GM19372 (cell line): ENCODE results near the gene VWA8.
"Not testable (repeated sequence)": the region's sequence is repeated elsewhere in the genome, so short reads cannot be mapped to it uniquely, and the experiment has no call there.

Experiments used
- ATAC-seq: cut with Tn5 transposase; IDR thresholded peaks from one replicate; pipeline ENCODE4 v1.9.1; 2021; ENCODE audit warnings: mild to moderate bottlenecking, low read depth, moderate library complexity; ENCODE audit not compliant: unreplicated experiment

Gene VWA8

GRCh38 chr13:41969072-41969471 is 8.2 kb upstream of the VWA8 start:
- no peak for ATAC-seq

GRCh38 chr13:41966671-41967070 is 5.8 kb upstream of the VWA8 start:
- ATAC-seq = no peak

- no peak for ATAC-seq
These were observed 2.1 kb upstream of the VWA8 start for GRCh38 chr13:41962994-41963393.

DNA sequence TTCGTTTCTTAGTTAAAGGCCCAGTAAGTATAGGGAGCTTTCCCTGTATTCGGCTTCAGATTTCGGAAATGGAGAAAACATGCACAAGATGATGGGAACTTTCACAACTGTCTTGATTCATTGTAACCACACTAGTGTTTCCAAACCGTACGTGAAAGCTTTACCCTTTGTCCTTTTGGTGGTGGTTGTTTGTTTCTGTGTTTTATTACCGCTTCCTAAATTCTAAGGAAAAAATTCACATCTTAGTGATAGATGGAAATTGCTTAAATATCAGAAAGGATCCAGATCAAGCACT is 504 bp upstream of the VWA8 start:
- ATAC-seq = no peak

- ATAC-seq = no peak
These were observed 685 bp downstream of the VWA8 start for GRCh38 chr13:41960211-41960636.

- no peak for ATAC-seq
These were observed 4.6 kb downstream of the VWA8 start for GRCh38 chr13:41956272-41956671.

DNA sequence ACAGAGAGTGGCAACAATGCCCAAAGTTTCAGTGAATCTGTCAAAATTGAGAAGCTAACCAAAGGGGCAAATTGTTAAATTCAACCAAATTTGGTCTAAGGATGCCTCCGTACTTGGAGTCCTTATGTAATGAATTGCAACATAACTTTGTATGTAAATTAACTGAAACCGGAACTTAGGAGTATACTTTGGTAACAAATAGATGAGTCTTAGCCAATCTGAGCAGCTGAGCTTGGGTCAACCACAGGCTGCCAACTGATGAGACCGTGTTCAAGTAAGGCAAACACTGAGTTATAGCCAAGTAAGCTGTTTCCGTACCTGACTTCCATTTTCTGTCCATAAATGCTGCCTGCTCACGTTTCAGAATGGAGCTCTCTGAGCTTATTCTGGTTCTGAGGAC is 5.3 kb downstream of the VWA8 start:
- ATAC-seq = no peak

DNA sequence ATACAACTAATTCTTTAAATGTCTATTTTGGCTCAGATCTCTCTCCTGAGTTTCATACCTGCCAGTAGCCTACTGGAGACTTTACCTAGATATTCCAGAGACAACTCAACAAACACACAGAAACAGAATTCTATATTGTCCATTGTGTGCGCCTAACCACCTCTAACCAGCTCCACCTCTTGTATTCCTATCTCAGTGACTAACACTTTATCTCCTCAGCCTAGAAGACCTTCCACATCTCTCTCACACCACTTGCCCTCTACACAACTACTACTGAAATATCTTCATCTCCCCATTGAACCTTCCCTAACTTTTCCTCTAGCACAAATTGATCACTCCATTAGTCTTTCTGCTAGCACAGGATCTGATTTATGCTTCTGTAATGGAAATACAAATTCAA is 6.7 kb downstream of the VWA8 start:
- ATAC-seq = no peak

DNA sequence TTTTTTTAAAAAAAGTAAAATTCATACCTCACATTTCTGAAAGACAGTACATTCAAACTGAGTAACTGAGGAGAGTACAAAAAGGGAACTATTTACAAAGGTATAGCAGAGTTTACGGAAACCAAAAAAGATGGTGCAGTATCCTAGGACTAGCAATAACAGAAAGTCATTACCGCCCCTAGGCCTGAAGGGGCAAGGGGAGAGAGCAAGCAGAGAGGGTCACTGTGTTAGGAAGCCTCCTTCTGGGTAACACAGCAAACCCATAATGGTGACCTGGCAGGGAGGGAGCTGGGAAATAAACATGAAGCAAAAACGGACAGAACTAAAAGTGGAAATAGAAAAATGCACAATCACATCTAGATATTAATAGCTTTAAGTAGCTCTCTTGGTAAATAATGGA is 8.2 kb downstream of the VWA8 start:
- ATAC-seq = no peak

- ATAC-seq = not testable (repeated sequence)
These were observed 11.8 kb downstream of the VWA8 start for GRCh38 chr13:41949104-41949503.

GRCh38 chr13:41945926-41946325 is 15.0 kb downstream of the VWA8 start:
- no peak for ATAC-seq

GRCh38 chr13:41944635-41945397 is 16.1 kb downstream of the VWA8 start:
- ATAC-seq = no peak

GRCh38 chr13:41944229-41944628 is 16.7 kb downstream of the VWA8 start:
- ATAC-seq = no peak

DNA sequence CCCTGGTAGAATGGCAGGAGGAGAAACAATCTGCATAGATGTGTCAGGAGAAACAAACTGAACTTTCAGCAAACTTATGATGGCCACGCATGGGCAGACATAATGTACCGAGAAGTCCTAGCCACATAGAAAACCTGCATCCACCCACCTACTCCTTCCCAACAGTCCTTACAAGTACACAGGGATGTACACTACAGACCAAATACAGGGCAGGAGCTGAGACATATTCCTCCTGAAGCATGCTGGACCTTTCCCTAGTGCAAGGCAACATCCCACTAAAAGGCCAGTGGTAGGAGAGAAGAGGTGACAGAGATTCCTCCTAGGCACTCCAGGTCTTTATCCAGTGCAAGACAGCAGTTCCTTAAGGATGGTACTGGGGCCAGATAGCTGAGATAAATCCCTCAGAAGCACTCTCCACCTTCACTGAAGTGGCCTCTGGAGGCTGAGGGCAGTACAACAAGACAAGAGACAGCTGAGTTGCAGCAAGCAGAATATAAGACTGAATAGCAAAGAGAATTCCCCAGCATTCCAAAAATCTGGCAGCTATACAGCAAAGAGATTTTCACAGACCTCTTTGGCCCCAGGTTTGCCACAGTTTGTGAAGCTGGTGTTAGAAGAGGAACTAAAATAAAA is 18.3 kb downstream of the VWA8 start:
- no peak for ATAC-seq

DNA sequence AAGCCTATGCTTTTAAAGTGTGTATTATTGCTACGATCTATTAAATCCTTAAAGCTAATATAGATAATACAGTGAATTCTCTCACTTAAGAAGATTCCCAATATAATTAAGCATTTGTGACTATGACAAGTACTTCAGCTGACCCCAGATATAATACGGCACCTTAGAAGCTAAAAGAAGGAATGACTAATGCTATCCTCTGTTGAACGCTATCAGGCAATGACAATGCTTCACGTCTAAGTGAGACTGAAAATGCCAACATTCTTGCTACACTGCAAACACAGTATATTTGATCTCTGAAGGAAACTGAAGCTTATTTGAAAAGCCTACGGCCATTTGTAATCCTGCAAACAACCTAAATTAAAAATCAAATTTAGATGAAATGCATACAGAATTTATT is 19.7 kb downstream of the VWA8 start:
- no peak for ATAC-seq

- ATAC-seq = no peak
These were observed 21.5 kb downstream of the VWA8 start for GRCh38 chr13:41939398-41939797.

GRCh38 chr13:41938918-41939317 is 22.0 kb downstream of the VWA8 start:
- ATAC-seq = no peak

DNA sequence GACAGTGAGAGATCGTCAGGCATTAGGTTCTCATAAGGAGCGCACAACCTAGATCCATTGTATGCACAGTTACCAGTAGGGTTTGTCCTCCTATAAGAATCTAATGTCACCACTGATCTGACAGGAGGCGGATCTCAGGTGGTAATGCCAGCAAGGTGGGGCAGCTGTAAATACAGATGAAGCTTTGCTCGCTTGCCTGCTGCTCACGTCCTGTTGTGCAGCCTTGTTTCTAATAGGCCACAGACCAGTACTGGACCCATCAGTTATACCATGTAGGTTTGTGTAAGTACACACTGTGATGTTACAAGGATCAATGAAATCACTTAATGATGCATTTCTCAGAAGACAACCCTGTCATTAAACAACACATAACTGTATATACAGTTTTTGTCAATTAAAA is 23.5 kb downstream of the VWA8 start:
- ATAC-seq = no peak

- ATAC-seq = no peak
These were observed 25.4 kb downstream of the VWA8 start for GRCh38 chr13:41935501-41935900.

- ATAC-seq = no peak
These were observed 25.9 kb downstream of the VWA8 start for GRCh38 chr13:41934994-41935393.

DNA sequence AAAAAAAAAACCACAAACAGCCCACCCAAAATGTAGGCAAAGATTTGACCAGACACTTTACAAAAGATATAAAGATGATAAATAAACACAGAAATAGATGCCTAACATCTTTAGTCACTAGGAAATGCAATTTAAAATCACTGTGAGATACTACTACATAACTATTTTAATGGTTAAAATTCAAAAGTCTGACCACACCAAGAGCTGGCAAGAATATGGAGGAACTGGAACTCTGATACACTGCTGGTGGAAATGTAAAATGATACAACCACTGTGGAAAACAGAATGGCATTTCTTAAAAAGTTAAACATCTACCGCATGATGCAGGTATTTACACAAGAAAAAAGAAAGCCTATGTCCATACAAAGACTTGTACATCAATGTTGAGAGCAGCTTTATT is 26.8 kb downstream of the VWA8 start:
- no peak for ATAC-seq

DNA sequence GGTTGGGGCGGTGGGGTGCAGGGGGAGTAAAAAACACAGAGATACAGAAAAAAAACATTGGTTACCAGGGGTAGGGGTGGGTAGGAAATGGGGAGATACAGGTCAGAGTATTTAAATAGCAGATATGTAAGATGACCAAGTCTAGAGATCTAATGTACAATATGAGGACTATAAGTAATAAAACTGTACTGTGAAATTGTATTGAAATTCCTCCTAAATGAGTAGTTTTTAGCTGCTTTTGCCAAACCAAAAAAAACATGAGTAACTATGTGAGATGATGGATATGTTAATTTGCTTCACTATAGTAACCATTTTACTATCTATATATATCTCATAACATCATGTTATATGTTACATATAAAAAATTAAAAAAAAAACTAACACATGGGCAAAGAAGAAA is 29.6 kb downstream of the VWA8 start:
- no peak for ATAC-seq

DNA sequence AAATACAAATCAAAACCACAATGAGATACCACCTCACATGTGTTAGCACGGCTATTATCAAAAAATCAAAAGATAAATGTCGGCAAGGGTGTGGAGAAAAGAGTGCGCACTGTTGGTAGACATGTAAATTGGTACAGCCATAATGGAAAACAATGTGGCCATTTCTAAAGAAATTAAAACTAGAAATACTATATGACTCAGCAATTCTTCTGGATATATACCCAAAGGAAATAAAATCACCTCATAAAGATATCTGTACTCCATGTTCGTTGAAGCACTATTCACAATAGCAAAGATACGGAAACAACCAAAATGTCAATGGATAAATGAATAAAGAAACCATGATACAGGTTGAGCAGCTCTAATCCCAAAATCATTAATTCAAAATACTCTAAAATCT is 30.8 kb downstream of the VWA8 start:
- ATAC-seq = no peak
